Kasumi-1 (cell line): Measurements from ENCODE around the gene ADARB2.
"Not testable (repeated sequence)": the region's sequence is repeated elsewhere in the genome, so short reads cannot be mapped to it uniquely, and the experiment has no call there.

ENCODE experiments used
- DNase-seq, 2 experiments: peaks; one replicate each; lab custom pipeline; 2025; lab: John Stamatoyannopoulos, UW

The ADARB2 gene

DNA sequence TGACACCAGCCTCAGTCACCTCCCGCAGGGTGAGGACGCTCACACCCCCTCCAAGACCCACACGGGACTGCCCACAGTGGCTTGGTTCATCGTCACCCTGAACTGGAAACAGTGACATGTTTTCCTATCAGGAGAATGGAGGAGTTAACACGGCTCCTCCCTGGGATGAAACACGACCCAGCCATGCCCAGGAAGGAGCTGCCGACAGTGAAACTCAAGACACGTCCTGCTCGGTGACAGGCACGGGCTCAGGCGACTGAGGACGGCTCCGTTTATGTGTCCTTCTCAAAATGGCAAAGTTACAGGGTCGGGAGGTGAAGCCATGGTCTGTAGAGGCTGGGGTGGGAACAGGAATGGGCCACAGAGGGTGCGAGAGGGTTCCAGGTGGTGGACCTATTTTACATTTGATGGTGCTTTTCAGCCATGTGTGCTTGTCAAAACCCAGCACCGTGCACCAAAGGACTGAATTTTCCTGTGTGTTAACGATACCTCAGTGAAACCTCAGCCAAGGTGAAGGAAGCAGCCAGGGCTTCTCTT lies 272.4 kb downstream of the ADARB2 start:
- no peak for DNase-seq

DNA sequence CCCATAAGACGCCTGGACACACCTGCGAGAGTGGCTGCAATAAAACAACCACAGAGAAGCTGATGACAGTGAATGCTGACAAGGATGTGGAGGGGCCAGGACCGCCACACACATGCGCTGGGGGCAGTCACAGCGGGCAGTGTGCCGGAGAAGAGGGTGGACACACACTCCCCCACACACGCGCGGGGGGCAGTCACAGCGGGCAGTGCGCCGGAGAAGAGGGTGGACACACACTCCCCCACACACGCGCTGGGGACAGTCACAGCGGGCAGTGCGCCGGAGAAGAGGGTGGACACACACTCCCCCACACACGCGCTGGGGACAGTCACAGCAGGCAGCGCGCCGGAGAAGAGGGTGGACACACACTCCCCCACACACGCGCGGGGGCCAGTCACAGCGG lies 273.4 kb downstream of the ADARB2 start:
- DNase-seq: not testable (repeated sequence)

DNA sequence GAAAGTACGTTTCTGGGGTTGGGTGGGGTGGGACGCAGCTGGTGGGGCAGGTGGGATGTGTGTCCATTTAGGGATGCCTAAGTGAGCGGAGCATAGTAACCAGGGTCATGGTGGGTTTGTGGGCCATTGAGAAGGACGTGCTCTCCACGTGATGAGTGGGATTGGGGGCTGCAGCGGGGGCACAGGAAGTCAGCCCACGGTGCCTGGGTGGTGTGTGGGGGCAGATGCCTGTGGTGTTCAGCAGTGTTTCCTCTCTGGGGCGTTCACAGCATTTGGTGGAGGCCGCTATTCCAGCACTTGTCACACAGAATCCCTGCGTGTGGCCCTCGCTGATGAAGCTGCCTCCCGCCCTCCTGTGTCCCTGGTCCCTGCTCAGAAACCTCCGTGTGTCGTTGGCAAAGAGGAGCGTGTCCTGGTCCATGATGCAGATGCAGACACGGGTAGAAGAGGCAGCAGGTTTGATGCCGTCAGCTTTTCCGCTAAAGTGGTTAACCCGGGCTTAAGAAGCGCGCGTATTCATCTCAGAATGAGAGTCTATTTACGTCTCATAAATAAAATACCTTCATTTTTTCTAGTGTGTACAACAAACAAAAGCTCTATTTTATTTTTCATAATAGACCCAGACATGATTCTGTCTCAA lies 274.2 kb downstream of the ADARB2 start:
- DNase-seq: peak; percentile 77 to 82

DNA sequence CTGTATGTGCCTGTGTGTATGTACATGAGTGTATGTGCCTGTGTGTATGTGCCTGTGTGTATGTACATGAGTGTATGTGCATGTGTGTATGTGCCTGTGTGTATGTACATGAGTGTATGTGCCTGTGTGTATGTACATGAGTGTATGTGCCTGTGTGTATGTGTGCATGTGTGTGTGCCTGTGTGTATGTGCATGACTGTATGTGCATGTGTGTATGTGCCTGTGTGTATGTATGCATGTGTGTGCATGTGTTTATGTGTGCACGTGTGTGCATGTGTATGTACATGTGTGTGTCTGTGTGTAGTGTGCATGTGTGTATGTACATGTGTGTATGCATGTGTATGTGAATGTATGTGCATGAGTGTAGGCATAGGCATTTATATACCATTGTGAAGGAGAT lies 274.8 kb downstream of the ADARB2 start:
- no peak for DNase-seq

DNA sequence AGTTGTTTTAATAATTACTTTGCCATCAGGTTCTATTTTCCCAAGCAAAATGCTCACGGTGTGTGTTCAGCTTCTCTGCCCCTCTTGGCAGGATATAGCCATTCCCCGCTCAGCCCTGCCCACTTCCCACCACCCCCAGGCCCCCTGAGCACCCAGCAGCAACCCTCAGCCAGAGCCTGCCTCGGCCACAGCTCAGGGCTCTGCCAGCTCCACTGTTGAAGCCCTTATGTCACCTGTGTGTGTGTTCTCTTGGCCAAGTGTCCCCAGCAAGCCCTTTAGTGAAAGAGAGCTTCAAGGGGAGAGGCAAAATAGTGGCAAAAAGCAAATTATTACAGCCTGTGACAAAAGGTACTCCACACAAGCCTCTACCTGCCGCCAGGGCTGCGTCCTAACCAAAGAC lies 275.3 kb downstream of the ADARB2 start:
- no peak for DNase-seq

DNA sequence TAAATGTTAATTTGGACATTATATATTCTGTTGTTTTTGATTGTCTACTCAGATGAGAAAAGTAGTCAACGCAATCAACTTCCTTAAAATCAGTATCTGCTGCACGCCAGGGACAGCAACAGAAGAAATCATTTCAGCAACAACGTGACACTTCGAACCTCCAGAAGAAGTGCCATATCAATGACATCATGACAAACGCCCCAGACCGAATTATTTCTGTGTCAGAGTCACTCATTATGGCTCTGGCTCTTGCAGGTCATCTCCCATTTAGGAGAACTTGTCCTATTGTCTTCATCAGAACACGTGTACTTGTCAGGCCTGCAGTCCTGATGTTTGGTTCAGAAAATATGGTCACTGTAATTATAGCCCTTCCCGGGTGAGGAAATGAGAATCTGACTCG lies 276.3 kb downstream of the ADARB2 start:
- peak; percentile 22 to 45 for DNase-seq

DNA sequence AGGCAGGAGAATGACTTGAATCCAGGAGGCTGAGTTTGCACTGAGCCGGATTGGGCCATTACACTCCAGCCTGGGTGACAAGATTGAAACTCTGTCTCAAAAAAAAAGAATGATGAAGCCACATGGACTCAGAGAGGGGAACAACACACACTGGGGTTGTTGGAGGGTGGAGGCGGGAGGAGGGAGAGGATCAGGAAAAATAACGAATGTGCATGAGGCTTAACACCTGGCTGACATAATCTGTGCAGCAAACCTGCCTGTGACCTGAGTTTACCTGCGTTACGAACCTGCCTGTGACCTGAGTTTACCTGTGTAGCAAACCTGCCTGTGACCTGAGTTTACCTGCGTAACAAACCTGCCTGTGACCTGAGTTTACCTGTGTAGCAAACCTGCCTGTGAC lies 277.7 kb downstream of the ADARB2 start:
- DNase-seq: not testable (repeated sequence)

DNA sequence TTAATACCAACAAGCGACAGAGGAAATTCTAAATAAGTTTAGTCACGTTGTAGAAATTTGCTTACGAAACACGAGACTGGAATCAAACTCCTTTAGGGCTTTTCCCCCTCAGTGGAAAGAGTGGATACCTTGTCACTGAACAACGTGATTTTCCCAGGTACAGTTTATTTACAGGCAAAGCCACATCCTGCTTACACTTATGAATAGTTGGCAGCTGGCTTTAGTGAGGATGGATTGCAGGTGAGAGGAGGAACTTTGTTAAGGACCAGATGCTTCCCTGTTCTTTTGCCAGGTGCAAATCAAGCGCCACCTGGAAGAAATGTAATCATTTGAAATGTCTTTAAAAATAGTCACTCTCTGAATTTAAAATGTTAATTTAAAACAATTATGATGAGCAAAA lies 282.4 kb downstream of the ADARB2 start:
- no peak for DNase-seq

DNA sequence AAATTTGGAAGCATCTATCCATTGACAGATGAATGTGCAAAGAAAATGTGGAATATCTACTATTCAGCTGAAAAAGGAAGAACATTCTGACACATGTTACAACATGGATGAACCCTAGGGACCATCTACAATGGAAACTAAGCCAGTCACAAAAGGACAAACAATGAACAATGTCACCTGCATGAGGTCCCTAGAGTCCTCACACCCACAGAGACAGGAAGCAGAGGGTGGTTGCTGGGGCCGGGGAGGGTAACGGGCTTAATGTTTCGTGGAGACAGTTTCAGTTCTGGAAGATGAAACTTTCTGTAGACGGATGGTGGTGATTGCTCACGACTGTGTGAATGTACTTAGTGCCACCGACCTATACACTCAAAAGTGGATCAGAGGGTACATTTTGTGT lies 282.9 kb downstream of the ADARB2 start:
- no peak for DNase-seq

DNA sequence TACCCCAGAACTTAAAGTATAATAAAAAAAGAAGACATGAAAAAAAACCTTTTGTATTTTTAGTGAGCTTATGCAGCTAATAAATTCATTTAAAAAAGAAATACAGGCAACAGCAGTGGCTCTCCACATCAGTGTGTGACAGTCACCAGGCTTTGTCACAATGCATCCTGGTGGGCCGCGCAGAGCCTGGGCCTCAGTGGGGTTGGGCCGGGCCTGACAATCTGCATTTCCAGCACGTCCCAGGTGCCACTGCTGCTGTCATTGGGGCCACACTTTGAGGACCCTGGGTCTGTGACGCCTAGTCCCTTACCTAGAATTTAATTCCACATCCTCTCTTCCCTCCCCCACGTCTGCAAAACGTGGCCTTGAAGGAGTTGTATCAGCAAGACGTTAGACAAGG lies 284.5 kb downstream of the ADARB2 start:
- no peak for DNase-seq

DNA sequence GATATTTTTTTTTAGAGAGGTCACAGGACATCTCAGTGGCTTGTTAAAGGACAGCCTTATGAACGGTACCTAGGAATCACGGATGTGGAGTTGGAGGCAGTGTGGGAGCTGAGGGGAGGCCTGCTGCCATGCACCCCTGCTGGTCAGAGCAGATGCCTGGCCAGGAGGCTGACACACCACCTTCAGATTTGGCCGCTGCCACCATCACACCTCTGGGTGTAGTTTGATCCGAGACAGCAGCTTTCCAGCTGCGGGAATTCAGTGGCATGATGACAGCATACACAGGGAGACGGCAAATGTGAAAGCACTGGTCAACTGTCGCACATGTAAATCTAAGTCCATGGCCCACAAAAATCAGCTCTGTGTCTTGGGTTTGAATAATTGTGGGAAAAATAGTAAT lies 285.4 kb downstream of the ADARB2 start:
- no peak for DNase-seq

DNA sequence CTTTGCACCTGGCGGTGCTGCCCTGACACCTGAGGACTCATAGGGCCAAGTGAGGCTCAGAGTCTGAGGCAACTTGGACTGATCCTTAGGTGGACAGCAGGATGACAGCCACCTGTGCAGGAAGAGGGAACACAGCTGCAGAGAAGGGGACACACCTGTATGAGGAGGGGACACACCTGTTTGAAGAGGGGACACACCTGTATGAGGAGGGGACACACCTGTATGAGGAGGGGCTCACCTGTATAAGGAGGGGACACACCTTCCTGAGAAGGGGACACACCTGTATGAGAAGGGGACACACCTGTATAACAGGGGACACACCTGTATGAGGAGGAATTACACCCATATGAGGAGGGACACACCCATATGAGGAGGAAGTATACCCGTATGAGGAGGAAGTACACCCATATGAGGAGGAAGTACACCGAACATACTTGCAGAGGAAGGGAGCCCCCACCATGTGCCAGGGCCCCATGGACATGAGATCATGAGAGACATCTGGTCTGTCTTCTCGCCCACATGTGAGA lies 285.9 kb downstream of the ADARB2 start:
- no peak for DNase-seq

DNA sequence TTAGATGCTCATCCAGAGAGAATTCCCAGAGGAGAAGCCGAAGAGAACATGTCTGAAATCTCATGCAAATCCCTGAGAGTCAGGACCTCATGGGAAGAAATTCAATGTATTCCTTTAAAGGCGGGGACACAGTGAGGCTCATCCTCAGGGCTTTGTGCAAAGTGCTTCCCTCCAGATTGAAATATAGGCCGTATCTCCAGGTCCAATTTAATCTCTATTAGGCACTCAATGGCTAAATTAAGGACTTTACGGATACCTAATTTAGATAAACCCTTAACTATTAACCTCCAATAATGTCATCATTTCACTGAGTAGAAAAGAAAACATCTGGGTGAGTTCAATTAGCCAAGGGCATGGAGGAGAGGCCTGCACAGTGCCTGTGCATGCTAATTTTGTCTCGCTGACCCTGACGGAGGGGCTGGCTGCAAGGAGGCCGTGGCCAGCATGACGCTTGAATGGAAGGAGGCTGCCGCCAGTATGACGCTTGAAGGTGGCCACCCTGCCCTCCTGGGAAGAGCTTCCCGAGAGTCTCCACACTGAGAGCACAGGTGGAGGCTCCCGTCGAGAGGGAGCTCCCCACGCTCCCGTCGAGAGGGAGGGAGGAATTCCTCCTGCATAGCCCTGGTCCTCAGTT lies 287.6 kb downstream of the ADARB2 start:
- DNase-seq: no peak

DNA sequence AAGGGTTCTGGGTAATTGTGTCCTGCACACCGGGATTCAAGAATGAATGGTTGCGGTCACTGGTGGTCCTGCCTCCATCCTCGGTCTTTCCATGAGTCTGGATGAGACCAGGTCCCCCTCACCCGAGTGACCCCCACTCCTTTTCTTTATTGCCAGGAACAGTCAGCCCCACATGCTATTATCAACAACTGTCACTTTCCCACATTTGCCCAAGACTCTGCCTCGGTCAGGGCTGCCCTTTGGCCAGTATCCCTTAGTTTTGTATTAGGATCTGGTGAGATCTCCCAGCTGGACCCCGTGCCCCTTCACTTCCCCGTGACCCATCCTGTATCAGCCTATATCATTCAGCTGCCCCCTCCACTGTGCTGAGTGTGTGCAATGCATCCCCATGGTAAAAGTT lies 288.3 kb downstream of the ADARB2 start:
- no peak for DNase-seq

DNA sequence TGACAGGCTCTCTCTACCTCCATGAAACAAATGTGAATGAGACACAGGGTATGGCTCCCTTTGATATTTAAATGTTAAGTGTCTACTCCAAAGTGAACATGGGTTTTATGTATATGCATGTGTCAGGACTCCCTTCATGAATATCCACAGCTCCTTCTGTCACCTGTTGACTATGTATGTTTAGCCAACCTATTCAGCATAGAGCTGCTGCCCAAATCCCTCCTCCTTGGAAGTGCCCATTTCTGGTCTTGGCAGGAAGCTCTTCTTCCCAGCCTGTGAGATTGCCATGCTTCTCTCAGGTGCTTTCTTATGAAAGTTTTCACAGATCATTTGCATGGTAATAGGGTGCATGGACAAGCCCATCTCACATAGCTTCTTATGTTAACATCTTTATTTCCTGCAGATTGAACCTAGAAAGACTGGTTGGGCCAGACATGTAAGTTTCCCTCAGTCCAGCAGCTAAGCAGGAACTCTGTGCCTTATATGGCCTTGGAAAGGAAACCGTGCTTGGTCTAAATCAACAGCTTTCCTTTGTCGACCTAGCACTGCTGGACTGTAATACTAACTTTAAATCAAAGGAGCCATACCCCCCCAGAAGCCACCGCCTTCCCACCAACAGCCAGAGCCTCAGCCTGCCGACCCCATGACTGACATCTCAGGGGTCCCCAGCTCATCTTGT lies 288.9 kb downstream of the ADARB2 start:
- DNase-seq: no peak

DNA sequence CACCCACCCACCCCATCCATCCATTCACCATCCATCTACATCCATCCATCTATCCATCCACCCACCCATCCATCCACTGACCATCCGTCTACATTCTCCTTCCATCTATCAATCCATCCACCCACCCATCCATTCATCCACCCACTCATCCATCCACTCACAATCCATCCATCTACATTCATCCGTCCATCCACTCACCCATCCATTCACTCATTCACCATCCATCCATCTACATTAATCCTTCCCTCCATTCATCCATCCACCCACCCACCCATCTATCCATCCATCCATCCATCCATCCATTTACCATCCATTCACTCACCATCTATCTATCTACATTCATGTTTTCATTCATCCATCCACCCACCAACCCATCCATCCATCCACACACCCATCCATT lies 292.5 kb downstream of the ADARB2 start:
- DNase-seq: no peak

DNA sequence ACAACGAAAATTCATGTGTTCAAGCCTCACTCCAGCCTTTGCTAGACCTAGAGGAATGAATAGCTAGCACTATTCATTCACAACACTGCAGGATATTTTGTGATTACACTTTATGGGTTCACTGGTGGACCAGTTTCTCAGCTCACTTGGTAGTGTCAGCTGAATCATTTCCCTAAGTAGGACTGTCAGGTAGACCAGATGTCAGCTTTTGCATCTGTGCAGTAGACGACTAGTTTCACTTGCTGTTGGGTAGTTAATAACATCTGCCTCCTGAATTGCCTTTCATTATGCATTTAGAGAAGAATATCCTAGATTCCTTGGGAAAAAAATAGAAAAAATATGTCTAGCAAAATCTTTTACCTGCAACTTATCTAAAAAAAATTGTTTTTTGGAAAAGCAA lies 296.4 kb downstream of the ADARB2 start:
- DNase-seq: no peak

DNA sequence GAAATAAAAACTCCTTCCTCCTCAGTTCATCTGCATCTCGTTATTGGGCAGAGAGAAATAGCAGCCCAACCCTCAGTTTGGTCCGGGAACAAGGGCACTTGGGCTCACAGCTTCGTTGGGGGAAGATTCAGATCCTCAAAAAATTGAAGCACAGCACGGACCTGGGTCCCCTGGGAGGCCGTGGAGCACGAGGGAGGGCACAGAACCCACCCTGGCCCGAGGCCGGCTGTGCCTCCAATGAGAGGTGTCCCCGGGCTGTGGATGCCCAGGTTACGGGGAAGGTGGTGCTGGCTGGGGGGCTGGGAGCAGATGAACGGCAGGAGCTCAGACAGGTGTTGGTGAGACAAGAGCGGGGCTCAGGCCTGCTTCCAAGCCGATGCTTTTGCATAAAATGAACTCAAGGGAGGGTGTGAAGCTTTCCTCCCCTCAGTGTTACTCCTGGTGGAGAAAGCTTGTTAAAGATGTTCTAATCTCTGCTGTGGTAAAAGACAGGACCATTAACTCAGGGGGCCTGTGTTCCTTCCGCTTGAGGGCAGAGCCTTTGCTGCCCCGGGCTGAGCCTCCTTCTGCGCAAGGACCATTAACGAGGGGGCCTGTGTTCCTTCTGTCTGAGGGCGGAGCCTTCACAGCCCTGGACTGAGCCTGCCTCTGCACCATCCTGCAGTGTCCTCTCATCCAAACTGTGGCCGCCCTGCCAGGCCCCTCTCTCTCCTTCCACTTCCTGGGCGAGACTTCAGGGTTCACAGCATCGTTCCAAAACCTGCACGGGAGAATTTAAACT lies 302.2 kb downstream of the ADARB2 start:
- DNase-seq: no peak

DNA sequence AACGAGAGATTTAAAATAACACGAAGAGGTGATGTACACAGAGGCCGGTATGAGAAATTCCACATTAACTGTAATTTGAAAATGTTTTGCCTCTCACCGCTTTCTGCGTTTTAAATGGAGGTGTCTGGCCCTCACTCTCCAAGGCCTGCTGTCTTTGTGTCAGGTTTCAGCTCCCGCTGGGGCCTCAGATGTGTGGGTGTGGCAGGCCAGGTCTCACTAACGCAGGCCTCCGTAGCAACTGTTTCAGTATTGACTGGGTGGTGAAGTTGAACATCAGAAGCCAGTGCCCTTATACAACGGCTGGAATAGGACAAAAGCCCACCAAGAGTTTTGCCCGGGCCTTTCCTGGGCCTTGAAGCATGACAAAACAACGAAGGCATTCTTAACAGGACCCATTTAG lies 303.1 kb downstream of the ADARB2 start:
- DNase-seq: no peak

DNA sequence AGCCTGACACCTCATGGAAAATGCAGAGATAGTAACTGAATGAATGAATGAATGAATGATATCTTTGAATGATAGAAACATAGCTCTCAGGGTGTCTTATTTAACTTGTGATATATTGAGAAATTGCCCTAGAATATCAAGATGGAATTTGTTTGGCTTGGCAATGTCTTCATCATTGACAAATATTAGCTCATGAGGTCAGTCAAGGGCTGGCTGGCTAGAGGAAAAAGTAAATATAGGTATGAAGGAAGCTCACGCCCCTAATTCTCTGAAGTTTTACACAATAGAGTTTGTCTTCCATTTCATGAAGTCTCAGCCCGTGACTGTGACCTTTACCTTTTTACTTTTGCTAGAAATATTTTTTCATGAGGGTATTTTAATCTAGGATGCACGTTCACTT lies 305.2 kb downstream of the ADARB2 start:
- DNase-seq: no peak

DNA sequence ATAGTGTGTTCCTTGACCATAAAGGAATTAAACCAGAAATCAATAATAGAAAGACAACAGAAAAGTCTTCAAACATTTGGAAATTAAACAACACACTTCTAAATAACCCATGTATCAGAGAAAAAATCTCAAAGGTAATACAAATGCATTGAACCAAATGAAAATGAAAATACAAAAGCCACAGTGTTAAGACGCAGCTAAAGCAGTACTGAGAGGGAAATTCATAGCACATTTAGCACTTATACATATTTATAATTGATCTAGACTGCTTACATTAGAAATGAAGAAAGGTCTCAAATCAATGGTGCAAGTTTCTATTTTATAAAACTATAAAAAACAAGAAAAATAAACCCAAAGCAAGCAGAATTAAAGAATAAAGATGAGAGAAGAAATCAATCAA lies 306.1 kb downstream of the ADARB2 start:
- DNase-seq: no peak

DNA sequence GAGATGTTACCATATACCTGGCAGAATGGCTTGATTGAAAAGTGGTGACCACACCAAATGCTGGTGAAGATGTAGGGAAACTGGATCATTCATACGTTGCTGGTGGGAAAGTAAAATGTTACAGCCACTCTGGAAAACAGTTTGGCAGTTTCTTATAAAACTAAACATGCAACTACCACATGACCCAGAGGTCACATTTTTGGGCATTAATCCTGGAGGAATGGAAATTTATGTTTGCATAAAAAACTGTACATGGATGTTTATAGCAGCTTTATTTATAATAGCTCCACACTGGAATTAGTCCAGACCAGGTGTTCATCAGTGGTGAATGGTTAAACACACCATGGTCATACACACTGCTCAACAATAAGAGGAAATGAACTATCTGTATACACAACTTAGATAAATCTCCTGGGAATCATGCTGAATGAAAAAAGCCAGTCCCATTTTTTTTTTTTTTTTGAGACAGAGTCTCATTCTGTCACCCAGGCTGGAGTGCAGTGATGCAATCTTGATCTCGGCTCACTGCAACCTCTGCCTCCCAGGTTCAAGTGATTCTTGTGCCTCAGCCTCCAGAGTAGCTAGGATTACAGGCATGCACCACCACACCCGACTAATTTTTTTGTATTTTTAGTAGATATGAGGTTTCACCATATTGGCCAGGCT lies 309.7 kb downstream of the ADARB2 start:
- DNase-seq: not testable (repeated sequence)
